HG03175 (cell line): Measurements from ENCODE around the gene B4GALNT3.

Experiments used
- ATAC-seq: cut with Tn5 transposase; IDR thresholded peaks from one replicate; pipeline ENCODE4 v1.9.1; 2021; ENCODE audit warnings: mild to moderate bottlenecking, moderate library complexity; ENCODE audit not compliant: unreplicated experiment

B4GALNT3 gene

DNA sequence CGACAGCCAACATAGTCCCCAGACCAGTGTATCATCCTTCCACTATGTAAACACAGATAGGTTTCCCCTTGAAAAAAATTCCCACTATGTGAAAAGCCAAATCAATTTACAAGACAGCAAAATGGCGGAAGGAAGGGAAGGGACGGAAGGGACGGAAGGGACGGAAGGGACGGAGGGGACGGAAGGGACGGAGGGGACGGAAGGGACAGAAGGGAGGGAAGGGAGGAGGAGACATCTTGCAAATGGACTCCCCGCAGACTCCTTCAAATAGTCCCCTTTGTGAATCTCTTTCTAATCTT lies 128.2 kb downstream of the B4GALNT3 start:
- ATAC-seq: no peak

- ATAC-seq: no peak
These were observed 128.9 kb downstream of the B4GALNT3 start for GRCh38 chr12:588646-589045.

- no peak for ATAC-seq
These were observed 130.5 kb downstream of the B4GALNT3 start for GRCh38 chr12:590206-590750.

- no peak for ATAC-seq
These were observed 131.7 kb downstream of the B4GALNT3 start for GRCh38 chr12:591167-592023.

GRCh38 chr12:592024-592505 lies 132.3 kb downstream of the B4GALNT3 start:
- ATAC-seq: no peak

- no peak for ATAC-seq
These were observed 133.9 kb downstream of the B4GALNT3 start for GRCh38 chr12:593396-594270.

GRCh38 chr12:597926-598568 lies 138.3 kb downstream of the B4GALNT3 start:
- no peak for ATAC-seq

- no peak for ATAC-seq
These were observed 140.0 kb downstream of the B4GALNT3 start for GRCh38 chr12:599756-600155.

GRCh38 chr12:601976-602699 lies 142.4 kb downstream of the B4GALNT3 start:
- no peak for ATAC-seq

- ATAC-seq: no peak
These were observed 142.9 kb downstream of the B4GALNT3 start for GRCh38 chr12:602700-603068.

GRCh38 chr12:604956-605355 lies 145.2 kb downstream of the B4GALNT3 start:
- ATAC-seq: no peak

- no peak for ATAC-seq
These were observed 147.8 kb downstream of the B4GALNT3 start for GRCh38 chr12:607541-608001.

GRCh38 chr12:608413-608812 lies 148.7 kb downstream of the B4GALNT3 start:
- no peak for ATAC-seq

DNA sequence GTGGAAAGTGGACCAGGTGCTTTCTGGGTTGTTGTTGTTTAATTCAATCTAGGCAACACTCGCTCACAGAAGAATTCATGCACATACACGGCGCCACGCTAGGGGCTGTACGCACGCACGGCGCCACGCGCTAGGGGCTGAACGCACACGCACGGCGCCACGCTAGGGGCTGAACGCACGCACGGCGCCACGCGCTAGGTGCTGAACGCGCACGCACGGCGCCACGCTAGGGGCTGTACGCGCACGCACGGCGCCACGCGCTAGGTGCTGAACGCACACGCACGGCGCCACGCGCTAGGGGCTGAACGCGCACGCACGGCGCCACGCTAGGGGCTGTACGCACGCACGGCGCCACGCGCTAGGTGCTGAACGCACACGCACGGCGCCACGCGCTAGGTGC lies 149.2 kb downstream of the B4GALNT3 start:
- ATAC-seq: no peak

- ATAC-seq: no peak
These were observed 152.0 kb downstream of the B4GALNT3 start for GRCh38 chr12:611721-612120.

- no peak for ATAC-seq
These were observed 152.6 kb downstream of the B4GALNT3 start for GRCh38 chr12:612293-612692.

GRCh38 chr12:612886-613285 lies 153.1 kb downstream of the B4GALNT3 start:
- no peak for ATAC-seq
